K562 (cell line): Measurements from ENCODE around the gene NPM1. TPM values are rescaled to one million over a fixed set of nuclear protein-coding genes. Genes with fewer than 3 reads are reported as not detected.

ENCODE experiments used
- microRNA-seq: library from miRNA; unstranded; fragments of <30 nt; microRNA quantifications from one replicate; pipeline ENCODE4, GENCODE V29; 2018; ENCODE audit warnings: borderline microRNAs expressed
- polyA plus RNA-seq, 8 experiments: library from polyadenylated mRNA; depleted of rRNA in 4 of 8; stranded (reverse) in 5 of 8; unstranded in 3 of 8; fragments of >200 nt; fragmentation: Nextera tagmentation in 2 of 8; fragmentation: Illumina TruSeq in 1 of 8; extraction: Ambion mirVana in 2 of 8; extraction: Trizol in 1 of 8; gene quantifications; 2 replicates each; pipeline versions ENCODE4 v1.2.1 to v1.2.3, GENCODE V29; 2011 to 2014; ENCODE audit warnings: inconsistent platforms in 1 of 8, missing spikeins in 1 of 8
- small RNA-seq: library from RNA; depleted of rRNA; stranded (forward); fragments of <200 nt; gene quantifications from one replicate; pipeline ENCODE3, GENCODE V24; 2014
- total RNA-seq, 7 experiments: library from RNA; depleted of rRNA in 6 of 7; stranded (reverse); fragments of >200 nt in 6 of 7; fragmentation: Illumina TruSeq in 2 of 7; extraction: Trizol in 2 of 7; gene quantifications; 2 replicates each; pipeline versions ENCODE4 v1.2.1 to v1.2.3, GENCODE V29; 2011 to 2021; ENCODE audit warnings: low replicate concordance in 1 of 7

NPM1 gene
- total and polyA plus RNA-seq, 9 of the 15 experiments (the other 6 are each of a cell fraction or from before 2014, with no cell fraction given): 2,438 to 6,909 (median 5,639) TPM

Small RNA genes lying within 50 kb of the gene (microRNA-seq; reads per million reads assigned to microRNA genes)
- gene MIR3912: 0.64 reads per million

Small RNA genes lying within 50 kb of the gene (small RNA-seq; reads per million reads assigned to genes)
- gene AC091980.1 (not detected), gene MIR3912 (1.0 reads per million, percentile 60 among the genes with 10 or more reads in this experiment), gene RN7SL339P (not detected), gene SNORA70J (not detected)

Other genes starting within 250 kb of the NPM1 start
- not detected in 2 replicates for gene TLX3, start 78.6 kb upstream of the NPM1 start, total RNA-seq (2014; rRNA removed)
- not detected in 2 replicates for gene TLX3, start 78.6 kb upstream of the NPM1 start, total RNA-seq (2014; rRNA removed; fragmentation: Illumina TruSeq; extraction: Trizol)
- not detected in 2 replicates for gene TLX3, start 78.6 kb upstream of the NPM1 start, total RNA-seq (2015; rRNA removed; fragmentation: Illumina TruSeq; extraction: Trizol)
- not detected in 2 replicates for gene TLX3, start 78.6 kb upstream of the NPM1 start, total RNA-seq (2021)
- gene TLX3, start 78.6 kb upstream of the NPM1 start, polyA plus RNA-seq (2011; rRNA removed): not detected in 2 replicates
- not detected in 2 replicates for gene TLX3, start 78.6 kb upstream of the NPM1 start, polyA plus RNA-seq (2014; fragmentation: Illumina TruSeq; extraction: Trizol)
- gene TLX3, start 78.6 kb upstream of the NPM1 start, polyA plus RNA-seq (2014; fragmentation: Nextera tagmentation; extraction: Ambion mirVana): not detected
- gene TLX3, start 78.6 kb upstream of the NPM1 start, polyA plus RNA-seq (2014; rRNA removed): not detected in 2 replicates
- 0.05 TPM in 1 of 2 replicates, not detected in the other for gene FGF18, start 31.8 kb downstream of the NPM1 start, total RNA-seq (2014; rRNA removed)
- gene FGF18, start 31.8 kb downstream of the NPM1 start, total RNA-seq (2014; rRNA removed; fragmentation: Illumina TruSeq; extraction: Trizol): not detected in 2 replicates
- not detected in 2 replicates for gene FGF18, start 31.8 kb downstream of the NPM1 start, total RNA-seq (2015; rRNA removed; fragmentation: Illumina TruSeq; extraction: Trizol)
- gene FGF18, start 31.8 kb downstream of the NPM1 start, total RNA-seq (2021): 0.18 TPM in 1 of 2 replicates, not detected in the other
- not detected in 2 replicates for gene FGF18, start 31.8 kb downstream of the NPM1 start, polyA plus RNA-seq (2011; rRNA removed)
- gene FGF18, start 31.8 kb downstream of the NPM1 start, polyA plus RNA-seq (2014; fragmentation: Illumina TruSeq; extraction: Trizol): not detected in 2 replicates
- gene FGF18, start 31.8 kb downstream of the NPM1 start, polyA plus RNA-seq (2014; fragmentation: Nextera tagmentation; extraction: Ambion mirVana): not detected
- gene FGF18, start 31.8 kb downstream of the NPM1 start, polyA plus RNA-seq (2014; rRNA removed): 0.11 TPM in 1 of 2 replicates, not detected in the other